Measurements from ENCODE around the gene OFD1. TPM values are rescaled to one million over a fixed set of nuclear protein-coding genes. Genes with fewer than 3 reads are reported as not detected.

The OFD1 gene
- polyA plus RNA-seq, 1 donor: 62.9 TPM

DNA sequence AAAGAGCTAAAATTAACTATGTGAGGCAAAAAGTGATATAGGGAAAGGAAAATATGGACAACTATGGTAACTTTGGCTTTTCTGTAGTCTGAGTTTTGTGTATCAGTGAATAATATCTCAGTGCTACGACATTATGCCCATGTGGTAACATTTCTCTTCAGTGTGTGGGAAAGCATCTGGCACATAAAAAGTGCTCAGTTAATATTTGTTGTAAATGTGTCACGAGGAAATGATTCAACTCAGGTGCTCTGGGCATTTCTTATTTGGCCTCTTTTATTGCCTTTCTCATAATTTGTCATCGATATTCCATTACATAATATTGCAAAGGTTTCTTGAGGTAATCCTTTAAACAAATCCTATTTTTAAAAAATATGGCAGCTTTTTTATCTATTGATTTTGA, 17.6 kb downstream of the OFD1 start:
- DNase-seq: no peak

DNA sequence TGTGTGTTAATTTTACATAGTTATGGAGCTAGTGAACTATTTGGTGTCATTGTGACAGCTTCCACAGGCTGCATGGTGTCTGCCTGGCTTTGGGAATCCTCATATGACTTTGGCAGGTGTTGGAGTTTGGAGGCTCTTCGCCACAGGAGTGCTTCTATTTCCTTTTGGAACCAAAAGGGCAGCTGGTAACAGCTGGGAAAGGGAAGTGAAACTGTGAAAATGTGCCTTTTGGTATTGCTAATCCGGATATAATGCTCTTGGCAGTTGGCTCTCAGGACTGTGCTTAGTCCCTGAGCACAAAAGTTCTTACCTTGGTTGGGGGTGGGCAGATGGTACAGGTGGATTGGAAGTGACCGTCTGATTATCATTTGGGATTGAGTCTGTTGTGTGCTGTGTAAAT, 18.1 kb downstream of the OFD1 start:
- DNase-seq: no peak

GRCh38 chrX:13754765-13755164, 20.2 kb downstream of the OFD1 start:
- DNase-seq: no peak

GRCh38 chrX:13755254-13755653, 20.7 kb downstream of the OFD1 start:
- no peak for DNase-seq

DNA sequence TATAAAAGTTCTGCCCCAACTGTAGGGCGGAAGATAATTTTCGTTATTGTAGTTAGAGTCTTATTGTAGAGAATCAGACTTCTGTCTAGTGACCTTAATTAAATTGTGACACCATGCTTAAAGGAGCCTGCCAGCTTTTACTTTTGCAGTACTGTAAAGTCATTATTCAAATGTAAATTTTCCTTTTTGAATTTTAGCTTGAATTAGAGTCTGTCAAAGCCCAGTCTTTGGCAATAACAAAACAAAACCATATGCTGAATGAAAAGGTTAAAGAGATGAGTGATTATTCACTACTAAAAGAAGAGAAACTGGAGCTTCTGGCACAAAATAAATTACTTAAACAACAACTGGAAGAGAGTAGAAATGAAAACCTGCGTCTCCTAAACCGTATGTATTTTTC, 21.8 kb downstream of the OFD1 start:
- no peak for DNase-seq

DNA sequence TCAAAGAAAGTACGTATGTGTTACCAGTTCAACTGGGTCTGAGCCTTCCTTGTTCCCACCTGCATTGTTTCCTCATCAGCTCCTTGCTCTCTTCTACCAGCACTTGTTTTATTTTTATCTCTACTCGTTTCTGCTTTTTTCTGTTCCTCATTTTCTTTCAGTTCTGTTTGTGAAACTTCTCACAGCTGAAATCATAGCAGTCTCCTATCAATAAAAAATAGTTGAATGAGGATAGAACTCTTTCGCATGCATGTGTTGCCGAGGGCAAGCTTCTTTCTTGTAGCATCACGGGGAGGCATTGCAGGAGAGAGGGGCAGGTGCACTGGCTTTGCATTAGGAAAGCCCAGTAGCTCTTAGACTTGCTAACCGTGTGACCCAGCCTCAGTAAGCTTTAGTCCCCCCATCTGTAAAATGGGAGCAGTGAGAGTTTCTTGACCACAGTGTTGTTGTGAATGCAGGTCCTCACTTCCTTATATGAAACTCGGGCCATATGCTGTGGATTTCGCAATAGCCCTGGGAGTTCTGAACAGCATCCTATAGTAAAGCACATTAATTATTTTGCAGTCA, 24.7 kb downstream of the OFD1 start:
- DNase-seq: no peak

DNA sequence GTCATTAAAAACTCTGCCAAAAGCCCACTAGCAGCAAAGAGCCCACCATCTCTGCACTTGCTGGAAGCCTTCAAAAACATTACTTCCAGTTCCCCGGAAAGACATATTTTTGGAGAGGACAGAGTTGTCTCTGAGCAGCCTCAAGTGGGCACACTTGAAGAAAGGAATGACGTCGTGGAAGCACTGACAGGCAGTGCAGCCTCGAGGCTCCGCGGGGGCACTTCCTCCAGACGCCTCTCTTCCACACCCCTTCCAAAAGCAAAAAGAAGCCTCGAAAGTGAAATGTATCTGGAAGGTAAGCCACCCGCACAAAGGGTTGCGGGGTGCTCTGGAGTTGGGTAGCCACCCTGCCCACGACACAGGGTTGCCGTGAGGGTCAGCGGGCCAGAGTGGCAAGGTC, 25.9 kb downstream of the OFD1 start:
- no peak for DNase-seq

- DNase-seq: no peak
Observed at GRCh38 chrX:13761606-13762414, 27.3 kb downstream of the OFD1 start.

GRCh38 chrX:13763489-13763888, 28.9 kb downstream of the OFD1 start:
- no peak for DNase-seq

DNA sequence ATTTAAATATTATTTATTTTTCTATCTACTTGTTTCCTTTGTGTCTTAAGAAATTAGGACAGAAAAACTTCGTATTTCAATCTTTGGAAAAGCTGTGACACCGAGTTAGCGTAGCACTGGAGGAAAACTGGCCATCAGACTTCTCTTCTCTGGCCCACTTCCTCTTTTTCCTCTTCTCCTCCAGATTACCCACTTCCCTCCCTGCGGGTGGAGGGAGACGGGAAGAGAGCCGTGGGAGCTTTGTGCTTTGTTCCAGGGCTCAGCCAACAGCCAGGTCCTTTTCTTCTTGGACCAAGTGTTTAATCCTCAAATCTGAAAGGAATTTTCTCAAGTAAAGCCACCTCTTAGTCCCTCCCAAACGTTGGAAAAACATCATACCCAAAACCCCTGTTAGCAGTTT, 29.7 kb downstream of the OFD1 start:
- DNase-seq: no peak

- DNase-seq: no peak
Observed at GRCh38 chrX:13764765-13765164, 30.2 kb downstream of the OFD1 start.

GRCh38 chrX:13768939-13769338, 34.4 kb downstream of the OFD1 start:
- DNase-seq: no peak

DNA sequence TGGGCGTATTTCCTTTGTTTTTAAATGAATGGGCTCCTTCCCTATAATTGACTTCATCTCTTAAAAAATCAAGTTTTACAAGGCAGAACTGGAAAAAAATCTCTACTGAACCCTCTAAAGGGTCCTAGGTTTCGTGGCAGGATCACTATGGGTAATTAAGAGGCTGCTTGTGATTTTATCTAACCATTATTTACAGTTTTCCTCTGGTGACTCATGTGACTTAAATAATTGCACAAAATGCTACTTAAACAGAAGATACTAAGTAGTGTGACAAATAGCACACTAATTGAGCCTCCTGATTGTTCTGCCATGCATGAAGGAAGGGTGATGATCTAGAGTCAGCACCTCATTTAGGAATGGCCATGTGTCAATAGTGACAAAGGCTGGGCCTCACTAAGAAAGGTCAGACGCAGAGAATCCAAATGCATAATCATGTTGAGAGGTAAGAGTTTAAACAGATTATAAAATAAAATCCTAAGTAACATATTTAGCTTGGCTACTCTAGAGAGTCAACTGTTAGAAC, 35.5 kb downstream of the OFD1 start:
- DNase-seq: no peak

DNA sequence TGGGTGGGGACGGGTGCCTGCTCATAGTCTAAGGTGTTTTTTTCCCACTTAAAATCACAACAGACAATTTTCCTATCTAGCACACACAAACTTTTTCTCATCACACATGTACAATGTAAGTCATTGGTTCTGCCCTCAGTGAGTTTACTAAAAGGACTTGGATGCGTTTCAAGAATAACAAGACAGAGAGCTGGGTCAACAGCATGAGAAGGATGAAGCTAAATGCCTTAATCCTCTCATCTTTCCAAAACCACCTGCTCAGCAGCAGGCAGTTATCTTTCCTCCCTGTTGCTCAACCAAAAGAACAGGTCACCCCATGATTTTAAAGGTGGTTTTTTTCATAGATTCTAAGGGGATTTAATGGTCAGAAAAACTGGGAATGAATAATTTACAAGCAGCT, 40.1 kb downstream of the OFD1 start:
- no peak for DNase-seq

GRCh38 chrX:13775837-13776236, 41.3 kb downstream of the OFD1 start:
- DNase-seq: no peak

DNA sequence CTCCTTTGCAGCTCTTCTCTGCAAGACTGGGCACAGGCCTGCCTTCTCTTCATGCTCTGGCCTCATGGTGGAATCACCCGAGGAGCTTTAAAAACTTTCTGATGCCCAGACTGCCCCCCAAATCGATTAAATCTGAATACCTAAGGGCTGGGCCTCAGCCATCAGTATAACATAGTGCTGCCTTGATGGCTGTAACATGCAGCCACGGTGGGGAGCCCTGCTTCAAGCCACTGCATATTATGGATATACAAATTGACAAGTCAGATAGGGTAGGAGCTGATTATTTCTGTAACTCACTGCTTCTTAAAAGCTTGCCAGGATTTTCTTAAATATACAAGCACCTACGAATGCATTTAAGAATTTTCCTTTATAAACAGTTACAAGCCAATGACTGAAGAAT, 41.8 kb downstream of the OFD1 start:
- DNase-seq: no peak

GRCh38 chrX:13778916-13779315, 44.4 kb downstream of the OFD1 start:
- DNase-seq: no peak

GRCh38 chrX:13780868-13781427, 46.4 kb downstream of the OFD1 start:
- DNase-seq: no peak

GRCh38 chrX:13786048-13786447, 51.5 kb downstream of the OFD1 start:
- DNase-seq: no peak

GRCh38 chrX:13790206-13791131, 55.9 kb downstream of the OFD1 start:
- no peak for DNase-seq

DNA sequence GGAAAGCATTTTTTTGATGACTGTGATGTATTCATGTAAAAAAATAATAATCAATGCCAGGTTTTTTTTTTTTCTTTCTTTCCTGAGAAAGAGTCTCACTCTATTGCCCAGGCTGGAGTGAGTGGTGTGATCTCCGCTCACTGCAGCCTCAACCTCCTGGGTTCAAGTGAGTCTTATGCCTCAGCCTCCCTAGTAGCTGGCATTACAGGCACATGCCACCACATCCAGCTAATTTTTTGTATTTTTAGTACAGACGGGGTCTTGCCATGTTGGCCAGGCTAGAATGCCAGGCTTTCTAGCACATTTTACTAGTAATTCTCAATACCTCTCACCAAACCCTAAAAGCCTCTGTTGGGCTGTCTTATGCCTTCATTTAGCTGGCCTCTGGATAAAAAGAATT, 56.6 kb downstream of the OFD1 start:
- no peak for DNase-seq

- DNase-seq: no peak
Observed at GRCh38 chrX:13791559-13791958, 57.0 kb downstream of the OFD1 start.
